Activated CD8-positive, alpha-beta memory T cell treated with anti-CD3 and anti-CD28 coated beads for 24 hours (primary cell): ENCODE measurements around the gene IVL.

Source experiments
- DNase-seq: peaks from one replicate; pipeline ENCODE4 v3.0.0-alpha.2; 2020

The IVL gene

DNA sequence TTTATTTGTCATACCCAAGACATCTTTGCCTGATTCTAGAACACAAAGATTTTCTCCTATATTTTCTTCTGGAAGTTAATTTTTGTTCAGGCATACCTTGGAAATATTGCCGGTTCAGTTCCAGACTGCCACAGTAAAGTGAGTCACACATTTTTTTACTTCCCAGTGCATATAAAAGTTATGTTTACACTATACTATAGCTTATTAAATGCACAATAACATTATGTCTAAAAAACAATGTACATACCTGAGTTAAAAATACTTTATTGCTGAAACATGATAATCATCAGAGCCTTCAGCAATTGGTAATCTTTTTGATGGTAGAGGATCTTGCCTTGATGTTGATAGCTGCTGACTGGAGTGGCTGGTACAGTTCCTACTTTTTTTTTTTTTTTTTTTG, 20.2 kb upstream of the IVL start:
- DNase-seq = no peak

DNA sequence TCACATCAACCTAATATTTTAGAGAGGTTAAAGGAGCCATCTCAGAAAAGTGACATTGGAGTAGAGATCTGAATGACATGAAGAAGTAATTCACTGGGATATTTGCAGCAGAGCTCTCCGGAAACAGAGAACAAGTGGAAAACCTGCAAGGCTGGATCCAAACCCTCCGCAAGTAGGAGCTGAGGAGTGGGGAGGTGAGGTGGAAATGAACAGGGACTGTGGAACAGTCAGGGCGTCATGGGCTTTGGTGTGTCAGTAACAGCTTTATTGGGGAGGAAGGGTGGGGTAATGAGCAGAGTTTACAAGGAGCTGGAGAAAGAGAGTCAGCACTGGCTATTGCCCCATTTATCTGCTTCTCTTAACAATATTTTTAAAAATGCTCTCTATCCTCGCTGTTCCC, 9.3 kb upstream of the IVL start:
- no peak for DNase-seq

DNA sequence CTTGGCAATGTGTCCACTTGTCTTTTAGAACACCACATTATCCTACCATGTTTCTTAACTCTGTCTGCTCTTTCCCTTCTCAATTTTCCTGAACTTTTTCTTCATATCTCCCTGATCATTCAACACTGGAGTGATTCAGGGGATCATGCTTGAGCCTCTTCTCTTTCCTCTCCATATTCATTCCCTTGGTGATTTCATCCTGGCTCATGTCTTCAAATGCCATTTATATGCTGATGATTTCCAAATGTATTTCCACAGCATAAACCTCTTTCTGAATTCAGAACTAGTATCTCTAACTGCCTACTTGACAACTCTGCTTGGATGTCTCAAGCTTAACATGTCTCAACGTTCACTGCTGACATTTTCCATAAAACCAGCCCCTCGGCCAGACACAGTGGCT, 8.5 kb upstream of the IVL start:
- no peak for DNase-seq

DNA sequence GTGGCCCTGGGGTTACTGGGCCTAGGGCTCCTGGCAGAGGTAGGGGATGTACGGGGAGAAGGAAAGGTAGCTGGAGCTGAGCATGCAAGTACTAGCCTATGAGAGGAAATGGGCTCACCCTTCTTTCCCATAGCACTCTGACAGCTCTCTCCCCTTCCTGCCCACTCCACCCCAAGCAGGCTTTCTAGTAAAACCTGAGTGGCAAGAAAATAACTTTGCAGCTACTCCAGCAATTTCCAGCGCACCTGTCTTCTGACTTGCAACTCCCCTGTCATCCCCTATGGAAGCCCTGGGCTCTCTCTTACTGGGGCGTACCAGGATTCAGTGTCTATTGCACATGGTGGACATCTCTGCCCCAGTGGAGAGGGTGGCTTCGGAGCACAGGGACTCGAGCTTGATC, 6.7 kb upstream of the IVL start:
- no peak for DNase-seq

GRCh38 chr1:152902636-152903035, 5.7 kb upstream of the IVL start:
- DNase-seq = no peak

DNA sequence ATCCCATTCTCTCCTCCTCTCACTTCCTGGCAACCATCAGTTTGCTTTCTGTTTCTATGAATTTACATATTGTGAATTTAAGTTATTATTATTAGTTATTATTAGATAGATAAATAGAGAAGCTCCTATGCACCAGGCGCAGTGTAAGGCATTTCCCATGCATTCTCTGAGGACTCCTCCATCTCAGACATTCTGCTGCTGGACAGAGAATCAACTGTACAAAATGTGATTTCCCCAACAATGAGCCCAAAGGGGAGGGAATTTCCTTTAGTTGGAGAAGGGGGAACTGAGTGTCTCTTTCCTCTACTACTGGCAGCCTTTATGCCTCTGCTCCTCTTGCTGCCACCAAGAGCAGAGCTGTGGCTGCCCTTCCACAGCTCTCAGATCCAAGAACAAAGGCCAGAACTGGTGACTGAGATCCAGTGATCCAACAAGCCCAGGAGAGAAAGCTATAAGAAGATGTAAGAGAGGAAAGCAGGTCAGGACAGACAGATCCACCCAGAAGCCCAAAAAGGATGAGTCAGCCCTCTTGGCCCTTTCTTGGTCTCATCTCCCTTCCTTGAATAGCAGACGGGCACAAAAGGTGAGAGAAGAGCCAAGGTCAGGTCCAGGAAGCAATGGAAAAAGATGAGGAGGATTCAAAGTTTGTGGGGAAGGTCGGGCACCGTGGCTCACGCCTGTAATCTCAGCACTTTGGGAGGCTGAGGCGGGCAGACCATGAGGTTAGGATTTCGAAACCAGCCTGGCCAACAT, 3.5 kb upstream of the IVL start:
- no peak for DNase-seq

GRCh38 chr1:152906023-152906565, 2.3 kb upstream of the IVL start:
- no peak for DNase-seq

DNA sequence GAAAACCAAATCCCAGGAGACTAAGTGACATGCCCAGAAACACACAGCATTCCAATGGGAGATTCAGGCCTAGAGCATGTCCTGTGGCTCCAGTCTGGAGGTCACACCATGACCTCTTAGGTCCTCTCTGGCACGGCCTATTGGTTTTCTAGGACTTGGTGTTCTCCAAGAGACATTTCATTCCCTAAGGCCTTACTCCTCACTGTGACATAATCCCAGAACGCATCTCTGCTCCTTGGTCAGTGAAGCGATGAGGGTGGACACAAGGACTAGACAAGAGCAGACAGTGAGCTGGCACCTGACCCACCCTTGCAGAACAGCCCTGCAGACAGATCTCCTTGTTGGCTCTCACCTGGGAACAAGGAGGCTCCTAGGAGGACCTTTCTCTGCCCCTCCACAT, 860 bp downstream of the IVL start:
- DNase-seq = no peak

DNA sequence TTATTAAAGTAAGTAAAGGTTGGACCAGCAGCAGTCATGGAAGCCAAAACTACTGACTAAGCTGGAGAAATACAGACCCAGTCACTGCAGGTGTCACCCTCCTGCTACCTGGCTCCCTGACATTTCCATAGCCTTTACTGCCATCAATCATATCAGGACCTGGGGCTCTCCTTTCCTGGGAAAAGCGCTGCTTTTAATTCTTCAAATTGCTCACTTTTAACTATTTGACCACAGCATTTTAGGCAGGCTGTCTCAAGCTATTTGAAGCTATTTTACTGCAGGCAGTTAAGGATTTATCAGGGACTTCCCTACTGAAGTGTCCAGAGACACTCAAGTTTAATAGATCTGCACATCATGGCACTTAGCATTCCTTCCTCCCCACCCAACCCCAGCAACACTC, 4.1 kb downstream of the IVL start:
- DNase-seq = no peak

- DNase-seq = no peak
Measured at GRCh38 chr1:152912900-152913299, 4.6 kb downstream of the IVL start.

DNA sequence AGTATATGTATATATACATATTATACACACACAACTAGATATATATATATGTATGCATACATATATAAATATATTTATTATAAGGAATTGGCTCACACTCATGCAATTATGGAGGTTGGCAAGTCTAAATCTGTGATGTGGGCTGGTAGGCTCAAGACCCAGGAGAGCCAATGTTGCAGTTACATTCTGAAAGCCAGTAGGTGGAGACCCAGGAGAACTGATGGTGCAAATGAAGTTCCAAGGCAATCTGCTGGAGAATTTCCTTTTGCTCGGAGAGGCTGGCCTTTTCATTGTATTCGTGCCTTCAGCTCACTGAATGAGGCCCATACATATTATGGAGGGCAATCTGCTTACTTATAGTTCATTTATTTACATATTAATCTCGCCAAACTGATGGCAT, 9.4 kb downstream of the IVL start:
- DNase-seq = no peak

GRCh38 chr1:152919071-152919470, 10.7 kb downstream of the IVL start:
- no peak for DNase-seq

GRCh38 chr1:152924191-152924590, 15.8 kb downstream of the IVL start:
- DNase-seq = no peak

DNA sequence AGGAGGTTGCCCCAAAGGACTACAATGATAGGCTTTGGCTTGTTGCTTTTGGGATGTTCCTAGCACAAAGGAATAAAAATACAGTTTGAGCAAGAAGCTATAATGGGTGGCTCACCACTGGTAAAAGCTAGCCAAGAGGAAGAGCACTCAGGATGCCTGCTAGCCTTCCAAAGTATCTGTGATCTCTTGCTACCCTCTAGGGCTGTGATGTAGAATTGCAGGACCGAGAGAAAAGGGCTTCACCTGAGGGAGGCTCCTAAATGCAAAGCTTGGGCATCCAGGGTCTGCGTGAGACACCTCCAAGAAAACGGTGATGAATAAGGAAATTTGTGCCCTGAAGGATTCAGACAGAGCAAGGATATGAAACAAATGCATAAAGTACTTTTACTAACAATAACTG, 17.7 kb downstream of the IVL start:
- DNase-seq = no peak

DNA sequence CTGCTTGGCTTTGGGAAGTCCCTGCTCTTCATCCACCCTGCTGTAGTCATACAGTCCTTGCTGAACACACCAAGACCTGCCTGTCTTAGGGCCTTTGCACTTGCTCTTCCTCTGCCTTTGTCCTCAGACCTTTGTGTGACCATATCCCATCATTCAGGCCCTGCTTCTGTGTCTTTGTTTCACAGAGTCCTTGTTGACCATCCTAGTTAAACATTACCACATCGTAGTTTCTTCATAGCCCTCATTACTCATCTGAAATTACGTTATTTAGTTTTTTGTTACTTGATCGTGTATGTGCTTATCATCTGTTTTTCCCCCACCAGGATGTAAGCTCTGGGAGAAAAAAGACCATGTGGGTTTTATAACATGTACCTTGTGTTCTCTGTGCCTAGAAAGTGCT, 20.3 kb downstream of the IVL start:
- no peak for DNase-seq

GRCh38 chr1:152932170-152932811, 23.9 kb downstream of the IVL start:
- no peak for DNase-seq

DNA sequence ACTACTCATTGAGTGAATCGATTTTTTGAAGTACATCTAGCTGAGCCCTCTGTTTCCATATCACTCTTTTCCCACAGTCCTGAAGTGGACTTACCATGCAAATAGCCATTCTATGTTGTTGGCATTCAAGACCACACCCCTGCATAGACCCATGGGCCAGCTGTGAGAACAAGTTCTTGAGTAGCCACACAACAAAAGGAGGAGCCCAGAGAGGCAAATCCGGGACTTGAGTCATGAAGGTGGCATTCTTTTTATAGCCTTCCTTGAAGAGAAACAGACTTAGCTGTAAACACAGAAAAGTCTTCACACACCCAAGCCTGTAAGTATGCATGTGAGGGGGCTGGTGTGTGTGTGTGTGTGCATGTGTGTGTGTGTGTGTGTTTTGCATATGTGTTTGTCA, 24.9 kb downstream of the IVL start:
- no peak for DNase-seq

GRCh38 chr1:152940614-152941013, 32.3 kb downstream of the IVL start:
- no peak for DNase-seq

- DNase-seq = no peak
Measured at GRCh38 chr1:152941037-152941711, 32.8 kb downstream of the IVL start.

DNA sequence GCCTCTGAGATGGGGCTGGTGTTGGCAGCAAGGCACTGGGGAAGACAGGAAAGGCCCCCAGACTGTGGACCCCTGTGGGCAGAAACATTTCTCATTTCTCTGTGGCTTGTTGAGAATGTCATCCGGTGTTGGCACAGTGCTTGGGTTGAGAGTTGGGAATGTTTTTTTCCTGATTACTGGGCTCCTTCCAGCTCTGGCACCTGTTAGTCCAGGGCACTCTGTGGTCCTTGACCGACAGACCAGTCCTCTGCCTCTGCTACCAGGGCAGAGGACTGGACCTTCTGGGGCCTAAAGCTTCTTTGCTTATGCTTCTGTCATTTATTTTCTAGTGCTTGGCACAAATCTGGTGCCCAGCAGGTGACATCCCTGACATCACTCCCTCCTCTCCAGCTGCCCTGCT, 33.8 kb downstream of the IVL start:
- no peak for DNase-seq

GRCh38 chr1:152946248-152946647, 37.9 kb downstream of the IVL start:
- DNase-seq = no peak

DNA sequence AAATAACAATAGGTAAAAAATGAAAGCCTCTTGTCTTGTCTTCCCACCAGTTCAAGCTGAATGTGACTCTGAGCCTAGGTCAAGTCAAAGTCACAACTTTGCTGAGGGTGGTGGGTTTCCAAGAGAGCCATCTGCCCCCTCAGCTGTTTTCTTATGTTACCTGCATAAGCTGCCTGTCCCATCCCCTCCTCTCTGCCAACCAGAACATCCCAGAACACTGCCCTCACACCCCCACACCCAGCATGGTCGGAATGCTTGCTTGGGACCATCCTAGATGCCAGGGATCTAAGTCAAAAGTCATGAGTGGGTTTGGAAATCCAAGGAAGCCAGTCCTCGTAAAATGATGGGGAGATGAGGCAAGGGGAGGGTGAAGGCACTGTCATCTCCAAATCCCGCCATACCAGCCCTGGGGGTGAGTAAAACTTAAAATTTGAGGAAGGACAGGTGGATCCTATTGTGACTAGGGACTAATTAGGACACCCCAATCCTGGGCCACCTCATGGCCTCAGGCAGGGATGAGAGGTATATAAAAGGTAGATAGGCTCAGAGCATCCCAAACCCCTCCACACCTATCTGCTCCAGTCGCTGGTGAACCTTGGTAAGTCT, 38.4 kb downstream of the IVL start, which contains the start of gene SPRR5:
SPRR5 (plus strand) TSS at position 556 of the 606 bp plus-strand sequence. CDS start 1,349 bp downstream, outside the sequence.
- no peak for DNase-seq

DNA sequence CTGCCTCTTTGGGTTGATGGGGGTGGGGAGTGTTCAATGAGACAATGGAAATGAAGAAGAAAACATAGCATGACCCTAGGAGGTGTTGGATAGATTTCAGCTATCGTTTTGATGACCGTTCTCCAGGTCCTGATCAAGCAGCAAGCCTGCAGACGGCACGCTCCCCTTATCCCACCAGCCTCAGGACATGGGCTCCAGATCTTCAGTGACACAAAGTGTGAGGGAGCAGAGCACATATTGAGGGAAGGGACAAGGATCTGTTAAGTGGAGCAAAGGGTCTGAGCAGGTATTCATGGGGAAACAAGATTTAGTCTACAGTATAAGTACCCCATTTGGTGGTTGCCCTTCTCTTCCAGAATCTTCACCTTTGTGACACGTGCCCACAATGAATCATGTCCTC, 43.4 kb downstream of the IVL start:
- DNase-seq = no peak

DNA sequence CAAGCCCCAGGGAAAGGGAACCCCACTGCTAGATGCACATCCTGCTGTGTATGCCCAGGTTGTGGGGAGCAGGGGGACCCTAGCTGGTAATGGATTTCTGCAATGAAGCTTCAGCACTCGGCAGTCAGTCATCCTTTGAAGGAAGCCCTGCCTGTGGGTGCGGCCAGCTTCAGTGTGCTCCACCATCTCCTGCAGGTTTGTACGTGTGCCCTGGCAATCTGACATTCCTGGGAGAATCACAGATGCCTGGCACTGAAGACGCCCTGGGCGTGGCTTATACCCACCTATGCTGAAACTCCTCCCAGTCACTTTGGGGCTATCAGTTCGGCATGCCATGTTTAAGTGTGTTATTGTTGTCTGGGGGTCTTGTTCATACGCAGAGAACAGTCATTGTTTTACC, 45.4 kb downstream of the IVL start:
- DNase-seq = no peak
